NCI-H524 treated with DMSO at 0.1 percent for 48 hours (cell line): ENCODE measurements around the gene PNN.
A peak's percentile ranks its signal among the peaks of the same experiment; 100 is the strongest.
"Not testable (repeated sequence)": the region's sequence is repeated elsewhere in the genome, so short reads cannot be mapped to it uniquely, and the experiment has no call there.

Source experiments
- DNase-seq: peaks from one replicate; lab custom pipeline; 2025; lab: John Stamatoyannopoulos, UW

PNN gene

DNA sequence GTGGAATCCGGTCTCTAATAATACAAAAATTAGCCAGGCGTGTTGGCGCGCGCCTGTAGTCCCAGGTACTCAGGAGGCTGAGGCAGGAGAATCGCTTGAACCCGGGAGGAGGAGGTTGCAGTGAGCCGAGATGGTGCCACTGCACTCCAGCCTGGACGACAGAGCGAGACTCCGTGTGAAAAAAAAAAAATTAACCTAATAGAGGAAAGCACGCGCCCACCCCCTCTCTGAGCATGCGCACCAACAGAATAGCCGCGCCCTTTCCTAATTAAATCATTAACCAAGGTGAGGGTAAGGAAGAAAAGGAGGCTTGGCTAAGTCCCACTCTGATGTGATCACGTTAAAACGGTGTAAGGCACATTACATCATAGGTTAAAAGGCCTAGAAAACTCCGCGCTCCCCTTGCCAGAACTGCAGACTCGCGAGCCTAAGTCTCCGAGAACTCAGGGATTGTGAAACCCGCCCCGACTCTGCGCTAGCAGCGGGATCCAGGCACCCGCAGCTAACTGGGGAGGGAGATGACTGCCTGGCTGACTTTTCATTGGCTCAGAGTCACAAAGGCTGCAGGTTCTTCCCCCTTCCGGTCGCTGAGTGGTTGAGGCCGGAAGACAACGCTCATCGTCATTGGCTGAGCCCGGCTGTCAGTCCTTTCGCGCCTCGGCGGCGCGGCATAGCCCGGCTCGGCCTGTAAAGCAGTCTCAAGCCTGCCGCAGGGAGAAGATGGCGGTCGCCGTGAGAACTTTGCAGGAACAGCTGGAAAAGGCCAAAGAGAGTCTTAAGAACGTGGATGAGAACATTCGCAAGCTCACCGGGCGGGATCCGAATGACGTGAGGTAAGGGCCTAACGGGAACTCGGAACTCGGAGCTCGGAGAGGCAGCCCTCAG, at the start of gene PNN:
PNN (plus strand) TSS at position 695 of the 885 bp plus-strand sequence; CDS start at position 721, 26 bp downstream.
- DNase-seq = peak; percentile 100

DNA sequence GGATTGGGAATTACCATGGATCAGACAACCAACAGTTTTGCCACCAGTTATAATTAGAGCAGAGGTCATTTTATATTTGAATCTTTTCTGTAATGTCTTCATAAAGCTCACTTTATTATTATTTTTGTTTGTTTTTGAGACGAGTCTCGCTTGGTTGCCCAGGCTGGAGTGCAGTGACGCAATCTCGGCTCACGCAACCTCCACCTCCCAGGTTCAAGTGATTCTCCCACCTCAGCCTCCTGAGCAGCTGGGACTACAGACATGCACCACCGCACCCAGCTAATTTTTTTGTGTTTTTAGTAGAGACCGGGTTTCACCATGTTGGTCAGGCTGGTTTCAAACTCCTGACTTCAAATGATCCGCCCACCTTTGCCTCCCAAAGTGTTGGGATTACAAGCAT, 37.2 kb upstream of the PNN start:
- not testable (repeated sequence) for DNase-seq

DNA sequence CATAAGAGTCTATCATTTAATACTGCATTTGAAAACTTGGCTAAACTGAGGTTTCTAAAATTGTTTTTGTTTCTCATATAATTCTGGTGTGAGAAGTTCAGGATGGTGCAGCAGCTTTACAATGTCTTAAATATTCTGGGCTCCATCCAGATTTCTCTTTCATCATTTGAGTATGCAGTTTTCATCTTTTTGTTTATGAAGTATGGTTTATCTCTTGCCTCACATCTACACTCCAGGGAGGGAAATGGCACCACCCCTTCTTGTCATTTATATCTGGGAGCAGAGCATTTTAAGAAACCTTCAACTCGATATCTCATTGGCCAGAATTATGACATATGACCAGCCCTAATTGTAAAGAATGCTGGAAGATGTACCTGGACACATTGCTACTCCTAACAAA, 36.6 kb upstream of the PNN start:
- no peak for DNase-seq

DNA sequence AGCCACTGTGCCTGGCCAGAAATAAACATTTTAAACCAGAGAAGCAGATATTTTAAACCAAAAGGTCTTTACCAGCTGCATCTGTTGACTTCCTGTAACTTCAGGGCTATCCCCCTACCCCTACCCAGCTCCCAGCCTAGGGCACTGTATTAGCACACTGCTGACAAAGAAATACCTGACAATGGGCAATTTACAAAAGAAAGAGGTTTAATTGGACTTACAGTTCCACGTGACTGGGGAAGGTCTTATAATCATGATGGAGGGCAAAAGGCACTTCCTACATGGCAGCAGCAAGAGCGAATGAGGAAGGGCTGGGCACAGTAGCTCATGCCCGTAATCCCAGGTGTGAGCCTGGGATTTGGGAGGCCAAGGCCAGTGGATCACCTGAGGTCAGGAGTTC, 34.9 kb upstream of the PNN start:
- no peak for DNase-seq

DNA sequence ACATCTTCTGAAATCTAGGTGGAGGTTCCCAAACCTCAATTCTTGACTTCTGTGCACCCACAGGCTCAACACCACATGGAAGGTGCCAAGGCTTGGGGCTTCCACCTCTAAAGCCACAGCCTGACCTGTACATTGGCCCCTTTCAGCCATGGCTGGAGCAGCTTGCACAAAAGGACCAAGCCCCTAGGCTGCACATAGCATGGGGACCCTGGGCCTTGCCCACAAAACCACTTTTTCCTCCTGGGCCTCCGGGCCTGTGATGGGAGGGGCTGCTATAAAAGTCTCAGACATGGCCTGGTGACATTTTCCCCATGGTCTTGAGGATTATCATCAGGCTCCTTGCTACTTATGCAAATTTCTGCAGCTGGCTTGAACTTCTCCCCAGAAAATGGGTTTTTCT, 33.4 kb upstream of the PNN start:
- not testable (repeated sequence) for DNase-seq

DNA sequence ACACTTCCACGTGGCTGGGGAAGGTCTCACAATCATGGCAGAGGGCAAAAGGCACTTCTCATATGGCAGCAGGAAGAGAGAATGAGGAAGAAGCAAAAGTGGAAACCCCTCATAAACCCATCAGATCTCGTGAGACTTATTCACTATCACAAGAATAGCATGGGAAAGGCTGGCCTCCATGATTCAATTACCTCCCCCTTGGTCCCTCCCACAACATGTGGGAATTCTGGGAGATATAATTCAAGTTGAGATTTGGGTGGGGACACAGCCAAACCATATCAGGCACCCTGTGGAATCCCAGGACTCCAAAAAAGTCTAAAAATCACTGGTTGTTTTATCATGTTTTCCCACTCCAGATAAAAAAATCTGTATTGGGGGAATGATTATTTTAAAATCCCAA, 31.8 kb upstream of the PNN start:
- DNase-seq = not testable (repeated sequence)

DNA sequence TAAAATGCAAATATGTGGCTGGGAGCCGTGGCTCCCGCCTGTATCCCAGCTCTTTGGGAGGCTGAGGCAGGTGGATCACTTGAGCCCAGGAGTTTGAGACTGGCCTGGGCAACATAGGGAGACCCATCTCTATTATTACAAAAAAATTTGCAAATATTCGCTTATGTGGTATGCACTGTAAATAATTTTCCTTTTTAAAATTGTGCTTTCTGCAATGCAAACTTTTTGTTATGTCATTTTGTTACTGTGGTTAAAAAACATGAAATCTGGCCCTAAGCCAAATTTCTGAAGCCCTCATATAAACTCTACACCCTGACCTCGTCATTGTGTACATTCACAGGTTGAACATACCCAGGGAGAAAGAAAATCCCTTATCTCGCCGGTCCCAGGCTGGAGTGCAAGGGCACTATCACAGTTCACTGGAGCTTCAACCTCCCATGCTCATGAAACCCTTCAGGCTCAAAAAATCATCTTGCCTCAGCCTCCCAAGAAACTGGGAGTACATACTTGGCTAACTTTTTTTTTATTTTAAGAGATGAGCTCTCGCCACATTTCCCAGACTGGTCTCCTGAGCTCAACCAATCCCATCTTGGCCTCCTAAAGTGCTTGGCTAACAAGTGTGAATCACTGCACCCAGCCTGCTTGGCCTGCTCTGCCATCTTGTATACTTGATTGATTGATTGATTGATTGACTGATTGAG, 29.6 kb upstream of the PNN start:
- DNase-seq = no peak

DNA sequence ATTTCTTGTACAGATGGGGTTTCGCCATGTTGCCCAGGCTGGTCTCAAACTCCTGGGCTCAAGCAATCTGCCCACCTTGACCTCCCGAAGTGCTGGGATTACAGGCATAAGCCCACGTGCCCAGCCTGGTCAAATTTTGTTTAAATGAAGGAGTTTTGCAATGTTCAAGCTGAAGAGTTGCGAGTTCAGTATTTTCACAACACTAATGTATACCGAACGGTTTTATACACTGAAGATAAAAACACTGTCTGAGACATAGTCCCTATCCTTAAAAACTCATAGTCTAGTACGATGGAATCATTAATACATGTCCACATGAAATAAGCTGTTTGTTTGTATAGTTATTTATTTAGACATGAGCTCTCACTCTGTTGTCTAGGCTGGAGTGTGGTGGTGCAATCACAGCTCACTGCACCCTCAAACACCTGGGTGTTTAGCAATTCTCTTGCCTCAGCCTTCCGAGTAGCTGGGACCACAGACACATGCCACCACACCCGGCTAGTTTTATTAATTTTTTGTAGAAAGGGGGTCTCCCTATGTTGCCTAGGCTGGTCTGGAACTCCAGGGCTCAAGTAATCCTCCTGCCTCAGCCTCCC, 20.4 kb upstream of the PNN start:
- DNase-seq = no peak

DNA sequence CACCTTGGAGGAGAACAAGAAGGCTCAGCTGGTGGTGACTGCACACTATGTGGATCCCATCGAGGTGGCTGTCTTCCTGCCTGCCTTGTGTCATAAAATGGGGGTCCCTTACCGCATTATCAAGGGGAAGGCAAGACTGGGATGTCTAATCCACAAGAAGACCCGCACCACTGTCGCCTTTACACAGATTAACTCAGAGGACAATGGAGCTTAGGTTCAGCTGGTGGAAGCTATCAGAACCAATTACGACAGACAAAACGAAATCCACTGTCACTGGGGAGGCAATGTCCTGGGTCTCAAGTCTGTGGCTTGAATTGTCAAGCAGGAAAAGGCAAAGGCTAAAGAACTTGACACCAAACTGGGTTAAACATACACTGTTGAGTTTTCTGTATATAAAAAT, 17.6 kb upstream of the PNN start:
- DNase-seq = no peak

DNA sequence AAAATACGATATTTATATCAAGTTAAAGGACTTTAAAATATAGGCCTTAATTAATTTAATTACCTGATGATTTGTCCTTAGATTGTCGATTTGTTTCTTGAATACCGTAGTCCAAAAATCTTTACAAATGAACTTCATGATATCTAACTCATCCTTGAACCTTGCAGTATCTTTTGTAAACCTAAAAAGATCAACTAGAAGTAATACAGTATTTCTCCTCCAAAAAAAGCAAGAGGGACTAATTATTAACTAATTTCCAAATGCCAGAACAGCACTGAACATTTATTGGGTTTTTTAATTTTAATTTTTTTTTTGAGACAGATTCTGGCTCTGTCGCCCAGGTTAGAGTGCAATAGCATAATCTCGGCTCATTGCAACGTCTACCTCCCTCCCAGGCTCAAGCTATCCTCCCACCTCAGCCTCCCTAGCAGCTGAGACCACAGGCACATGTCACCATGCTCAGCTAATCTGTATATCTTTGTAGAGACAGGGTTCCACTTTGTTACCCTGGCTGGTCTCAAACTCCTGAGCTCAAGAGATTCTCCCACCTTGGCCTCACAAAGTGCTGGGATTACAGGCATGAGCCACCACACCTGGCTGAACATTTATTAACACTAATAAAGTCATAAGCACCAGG, 16.7 kb upstream of the PNN start:
- no peak for DNase-seq

DNA sequence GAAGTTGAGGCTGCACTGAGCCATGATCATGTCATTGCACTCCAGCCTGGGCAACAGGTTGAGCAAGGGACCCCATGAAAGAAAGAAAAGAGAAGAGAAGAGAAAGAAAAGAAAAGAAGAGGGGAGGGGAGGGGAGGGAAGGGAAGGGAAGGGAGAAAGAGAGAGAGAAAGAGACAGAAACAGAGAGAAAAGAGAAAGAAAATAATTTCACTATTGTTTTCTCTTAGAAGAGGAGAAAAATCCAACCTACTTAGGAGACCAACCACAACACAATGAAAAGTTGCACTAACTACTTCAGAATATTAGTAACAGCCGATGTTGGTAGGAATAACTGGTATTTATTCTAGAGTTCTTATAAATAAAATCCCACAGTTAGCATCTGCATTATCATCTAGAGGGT, 14.6 kb upstream of the PNN start:
- DNase-seq = no peak

DNA sequence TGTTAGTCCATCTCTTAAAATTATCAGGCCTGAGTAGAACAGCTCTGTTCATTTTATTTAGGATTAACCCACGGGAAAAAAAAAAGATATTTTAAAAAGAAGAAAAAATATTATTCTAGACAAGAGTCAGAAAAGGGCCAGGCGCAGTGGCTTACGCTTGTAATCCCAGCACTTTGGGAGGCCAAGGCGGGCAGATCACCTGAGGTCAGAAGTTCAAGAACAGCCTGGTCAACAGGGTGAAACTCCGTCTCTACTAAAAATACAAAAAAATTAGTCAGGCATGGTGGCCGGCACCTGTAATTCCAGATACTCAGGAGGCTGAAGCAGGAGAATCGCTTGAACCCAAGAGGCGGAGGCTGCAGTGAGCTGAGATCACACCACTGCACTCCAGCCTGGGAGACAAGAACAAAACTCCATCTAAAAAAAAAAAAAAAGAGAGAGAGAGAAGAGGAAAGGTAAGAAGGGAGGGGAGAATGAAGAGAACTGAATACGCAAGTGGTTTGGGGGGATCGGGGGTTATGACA, 7.2 kb upstream of the PNN start:
- DNase-seq = not testable (repeated sequence)

DNA sequence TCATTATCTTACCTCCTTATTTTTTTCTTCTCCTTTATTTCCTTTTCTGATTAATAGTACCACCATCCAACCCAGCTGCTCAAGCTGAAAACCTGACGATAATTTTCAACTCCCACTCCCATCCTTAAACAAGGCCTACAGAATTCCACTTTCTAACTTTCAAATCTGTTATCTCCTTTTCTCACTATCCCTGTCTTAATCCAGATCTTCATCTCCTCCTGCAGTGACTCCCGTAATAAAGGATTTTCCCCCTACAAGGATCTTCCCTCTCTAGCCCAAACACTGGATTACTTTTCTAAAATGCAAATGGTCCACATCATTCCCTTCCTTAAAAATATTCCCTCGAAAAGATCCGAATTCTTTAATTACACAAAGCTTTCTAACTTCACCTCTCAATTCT, 6.5 kb upstream of the PNN start:
- no peak for DNase-seq

DNA sequence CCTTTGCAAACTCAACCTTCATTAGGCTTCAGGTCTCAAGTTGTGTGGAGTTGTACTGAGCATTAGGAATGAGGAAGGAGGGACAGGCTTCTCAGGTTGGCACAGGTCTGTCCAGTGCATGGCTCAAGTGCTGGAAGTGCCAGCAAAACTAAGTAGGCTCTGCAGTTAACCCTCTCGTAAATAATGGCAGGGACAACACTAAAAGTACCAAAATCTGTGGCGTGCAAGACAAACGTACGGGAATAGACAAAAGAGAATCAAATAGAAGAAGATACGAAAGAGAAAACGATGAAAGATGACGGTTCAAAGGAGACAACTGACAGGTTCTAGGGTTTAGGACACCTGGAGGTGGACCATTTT, 5.5 kb upstream of the PNN start:
- no peak for DNase-seq

DNA sequence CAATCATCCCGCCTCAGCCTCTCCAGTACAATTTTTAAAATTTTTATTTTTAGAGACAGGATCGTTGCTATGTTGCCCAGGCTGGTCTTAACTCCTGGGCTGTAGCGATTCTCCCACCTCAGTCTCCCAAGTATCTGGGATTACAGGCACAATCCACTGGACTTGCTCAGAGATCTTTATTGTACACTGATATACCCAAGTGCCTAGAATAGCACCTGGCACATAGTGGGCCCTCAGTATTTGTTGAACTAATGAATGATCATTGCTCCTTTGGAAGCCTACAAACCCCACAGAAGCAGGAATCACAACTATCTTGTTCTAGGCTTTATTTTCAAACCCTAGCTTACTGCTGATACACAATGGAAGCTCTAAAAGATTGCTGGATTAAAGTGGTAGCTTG, 1.9 kb upstream of the PNN start:
- DNase-seq = no peak

DNA sequence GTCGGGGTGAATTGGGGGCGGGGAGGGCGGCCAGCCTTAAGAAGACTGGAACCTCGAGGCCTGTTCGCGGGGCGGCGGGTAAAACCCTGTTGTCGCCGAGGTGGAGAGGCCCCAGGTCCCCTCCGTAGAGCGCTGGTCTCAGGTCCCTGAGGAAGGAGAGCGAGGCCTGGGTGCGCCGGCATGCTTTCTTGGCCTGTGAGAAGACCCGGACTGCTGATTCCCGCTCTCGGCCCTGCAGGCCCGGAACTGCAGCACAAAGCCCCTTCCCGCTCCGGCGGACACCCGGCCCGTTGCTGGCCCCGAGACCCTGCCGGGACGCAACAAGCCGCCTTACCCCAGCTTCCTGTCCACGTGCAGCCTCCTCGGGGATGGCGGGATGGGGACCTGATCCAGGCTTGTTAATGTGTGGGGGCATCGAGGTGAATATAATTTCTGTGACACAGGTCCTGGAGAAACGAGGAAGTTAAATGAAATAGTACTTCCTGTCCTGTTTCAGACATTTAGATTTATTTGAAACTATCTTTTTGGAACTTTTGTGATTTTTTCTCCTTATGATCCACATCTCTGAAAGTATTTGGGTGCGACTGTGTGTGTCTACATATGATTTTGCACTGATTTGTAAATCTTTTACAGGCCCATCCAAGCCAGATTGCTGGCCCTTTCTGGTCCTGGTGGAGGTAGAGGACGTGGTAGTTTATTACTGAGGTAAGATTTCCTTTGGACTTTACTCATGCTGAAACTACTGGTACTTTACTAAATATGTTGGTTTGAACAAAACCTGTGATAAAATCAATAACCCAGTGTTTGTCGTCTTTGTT, 600 bp downstream of the PNN start:
- DNase-seq = no peak

DNA sequence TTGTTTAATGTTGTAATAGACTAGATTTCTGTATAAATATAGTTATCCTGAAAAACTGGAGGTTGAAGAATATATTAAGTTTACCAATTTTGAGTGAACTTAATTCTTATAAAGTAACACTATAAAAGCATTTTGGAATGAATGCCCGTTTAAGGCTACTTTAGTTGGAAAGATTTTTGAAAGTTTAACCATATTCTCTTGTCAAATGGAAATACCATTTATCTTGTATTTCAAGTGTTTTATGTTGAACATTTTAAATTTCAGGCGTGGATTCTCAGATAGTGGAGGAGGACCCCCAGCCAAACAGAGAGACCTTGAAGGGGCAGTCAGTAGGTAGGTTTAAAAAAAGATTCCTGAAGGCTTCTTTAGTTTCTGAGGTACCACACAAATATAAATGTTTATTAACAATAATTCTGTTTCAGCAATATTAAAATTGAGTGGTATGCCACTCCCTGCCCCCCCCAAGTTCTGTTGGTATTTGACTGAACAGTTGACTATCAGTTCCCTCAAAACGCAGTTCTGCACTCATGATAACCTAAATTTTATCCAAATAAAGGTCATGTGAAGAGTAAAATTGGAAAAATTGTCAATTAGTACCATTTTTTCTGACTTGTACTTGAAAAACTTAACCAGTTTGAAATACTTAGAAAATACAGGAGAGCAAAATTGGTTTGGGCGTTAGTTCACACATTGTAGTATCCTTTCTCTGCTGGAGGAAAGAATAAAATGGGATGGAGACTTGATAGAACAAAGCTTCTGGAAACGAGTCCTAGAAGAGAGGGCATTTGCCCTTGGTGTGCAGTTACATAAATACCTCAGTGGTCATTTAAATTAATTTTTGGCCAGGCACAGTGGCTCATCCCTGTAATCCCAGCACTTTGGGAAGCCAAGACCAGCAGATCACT, 1.5 kb downstream of the PNN start:
- DNase-seq = no peak

DNA sequence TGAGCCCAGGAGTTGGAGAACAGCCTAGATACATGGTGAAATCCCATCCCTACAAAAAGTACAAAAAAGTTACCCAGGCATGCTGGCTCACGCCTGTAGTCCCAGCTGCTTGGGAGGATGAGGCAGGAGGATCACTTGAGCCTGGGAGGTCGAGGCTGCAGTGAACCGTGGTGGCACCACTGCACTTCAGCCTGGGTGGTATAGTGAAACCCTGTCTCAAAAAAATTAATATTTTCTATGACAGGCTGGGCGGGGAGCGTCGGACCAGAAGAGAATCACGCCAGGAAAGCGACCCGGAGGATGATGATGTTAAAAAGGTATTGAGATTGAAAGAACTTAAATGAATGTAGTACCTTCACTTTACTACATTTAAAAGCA, 2.1 kb downstream of the PNN start:
- DNase-seq = no peak

DNA sequence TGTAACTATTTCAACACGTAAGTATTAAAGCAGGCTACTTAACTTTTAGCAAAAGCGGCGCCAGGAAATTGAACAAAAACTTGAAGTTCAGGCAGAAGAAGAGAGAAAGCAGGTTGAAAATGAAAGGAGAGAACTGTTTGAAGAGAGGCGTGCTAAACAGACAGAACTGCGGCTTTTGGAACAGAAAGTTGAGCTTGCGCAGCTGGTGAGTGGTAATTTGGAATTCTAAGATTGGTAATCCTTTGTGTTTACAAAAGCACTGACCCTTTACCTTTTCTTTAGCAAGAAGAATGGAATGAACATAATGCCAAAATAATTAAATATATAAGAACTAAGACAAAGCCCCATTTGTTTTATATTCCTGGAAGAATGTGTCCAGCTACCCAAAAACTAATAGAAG, 4.0 kb downstream of the PNN start:
- no peak for DNase-seq

DNA sequence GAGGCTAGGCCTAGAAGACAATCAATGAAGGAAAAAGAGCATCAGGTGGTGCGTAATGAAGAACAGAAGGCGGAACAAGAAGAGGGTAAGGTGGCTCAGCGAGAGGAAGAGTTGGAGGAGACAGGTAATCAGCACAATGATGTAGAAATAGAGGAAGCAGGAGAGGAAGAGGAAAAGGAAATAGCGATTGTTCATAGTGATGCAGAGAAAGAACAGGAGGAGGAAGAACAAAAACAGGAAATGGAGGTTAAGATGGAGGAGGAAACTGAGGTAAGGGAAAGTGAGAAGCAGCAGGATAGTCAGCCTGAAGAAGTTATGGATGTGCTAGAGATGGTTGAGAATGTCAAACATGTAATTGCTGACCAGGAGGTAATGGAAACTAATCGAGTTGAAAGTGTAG, 5.5 kb downstream of the PNN start:
- no peak for DNase-seq
